SH-SY5Y (cell line): ENCODE measurements around the gene ZDHHC13.

Experiments
- GATA2 ChIP-seq: IDR thresholded peaks from 2 replicates; pipeline ENCODE4 v1.6.1; 2011; ENCODE audit warnings: mild to moderate bottlenecking, low read depth, low read length
- GATA3 ChIP-seq: IDR thresholded peaks from 2 replicates; pipeline ENCODE4 v1.6.1; 2011; ENCODE audit warnings: low read depth, mild to moderate bottlenecking, low read length, moderate library complexity

Gene ZDHHC13

DNA sequence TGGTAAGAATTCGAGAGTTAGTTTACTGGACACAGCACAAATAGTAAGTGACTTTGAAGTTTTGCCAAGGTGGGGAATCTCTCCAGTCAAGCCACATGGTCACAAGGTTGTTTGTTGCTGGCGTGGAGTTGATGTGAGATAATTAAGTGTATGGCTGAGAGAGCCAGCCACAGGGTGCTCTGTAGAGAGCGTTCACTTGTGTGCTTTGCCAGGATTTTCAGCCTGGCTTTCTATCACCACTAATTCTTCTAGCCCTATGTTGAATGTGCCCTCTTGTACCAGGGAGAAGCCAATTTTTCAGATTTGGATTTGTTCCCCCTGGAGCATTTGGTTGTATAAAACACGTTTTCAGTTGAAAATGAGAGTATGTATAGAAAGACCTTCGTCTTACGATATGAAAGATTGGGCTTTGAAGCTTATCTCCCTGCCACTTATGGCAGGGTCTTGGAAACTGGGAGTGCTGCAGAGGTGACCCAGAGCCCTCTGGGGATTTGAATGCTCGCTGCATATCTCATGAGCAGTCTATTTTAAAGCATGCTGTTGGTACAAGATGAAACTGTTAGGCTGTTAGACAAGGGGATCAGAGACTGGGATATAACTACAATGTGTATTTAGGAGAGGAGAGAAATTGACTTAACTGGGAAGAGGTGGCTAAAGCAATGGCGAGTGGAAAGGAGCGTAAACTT lies 56.2 kb downstream of the ZDHHC13 start:
- TF ChIP-seq GATA2 (no peak), GATA3 (no peak)

GRCh38 chr11:19173964-19174638 lies 57.1 kb downstream of the ZDHHC13 start:
- TF ChIP-seq GATA3 (no peak), GATA2 (no peak)

GRCh38 chr11:19176629-19177186 lies 59.7 kb downstream of the ZDHHC13 start:
- TF ChIP-seq GATA2 (no peak), GATA3 (no peak)

DNA sequence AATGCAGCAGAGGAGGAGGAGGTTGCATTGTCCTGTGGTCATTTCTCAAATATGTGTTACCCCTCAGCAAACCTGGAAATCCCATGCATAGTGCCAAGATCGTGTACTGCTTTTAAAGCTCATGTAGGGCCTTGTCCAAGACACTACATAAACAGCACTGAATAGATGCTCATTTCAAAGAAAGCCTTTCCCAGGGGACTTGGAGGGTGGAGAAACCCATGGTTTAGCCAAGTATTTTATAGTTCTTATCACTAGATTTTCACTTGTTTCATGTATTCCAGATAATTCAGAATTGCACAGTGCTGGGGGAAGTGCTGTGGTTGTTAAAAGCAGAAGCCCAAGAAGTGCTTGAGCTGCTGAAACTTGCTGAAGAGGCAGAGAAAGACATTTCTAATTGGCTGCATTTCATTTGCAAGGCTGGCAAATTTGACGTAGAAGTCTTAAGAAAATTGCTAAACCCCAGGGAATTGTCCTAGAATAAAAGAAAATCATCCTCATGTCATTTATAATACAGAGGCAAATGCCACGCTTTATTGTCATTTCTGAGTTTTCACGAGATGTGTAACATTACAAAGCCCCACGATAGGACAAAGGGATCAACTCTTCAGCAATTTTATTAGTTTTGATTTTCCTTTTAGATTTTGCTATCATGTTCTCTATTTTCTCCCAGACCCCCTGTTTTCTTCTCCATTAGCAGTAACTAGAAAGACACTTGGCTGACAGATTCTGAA lies 64.7 kb downstream of the ZDHHC13 start:
- no peak for TF ChIP-seq GATA2
- TF ChIP-seq GATA3: no peak

GRCh38 chr11:19183646-19184045 lies 66.7 kb downstream of the ZDHHC13 start:
- no peak for TF ChIP-seq GATA3
- TF ChIP-seq GATA2: peak; percentile 45; the same call in 1 of the 2 replicates

DNA sequence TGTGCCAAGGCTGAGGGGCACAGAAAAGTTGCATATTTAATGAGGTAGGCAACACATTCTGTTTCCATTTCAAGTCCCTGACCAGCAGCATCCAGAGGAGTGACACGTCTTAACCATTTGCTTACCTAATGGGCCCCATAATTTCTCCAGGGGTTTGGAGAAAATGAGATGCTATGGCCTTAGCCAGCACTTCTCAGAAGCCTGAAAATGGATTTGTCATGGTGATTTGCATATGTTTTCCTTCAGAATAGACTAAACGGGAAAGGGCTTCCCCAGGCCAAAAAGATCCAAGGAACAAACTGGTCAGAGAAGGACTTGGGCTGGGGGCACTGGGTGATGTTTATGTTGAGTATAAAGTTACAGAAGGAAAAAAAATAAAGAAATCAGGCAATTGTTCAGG lies 68.1 kb downstream of the ZDHHC13 start:
- no peak for TF ChIP-seq GATA2
- no peak for TF ChIP-seq GATA3

DNA sequence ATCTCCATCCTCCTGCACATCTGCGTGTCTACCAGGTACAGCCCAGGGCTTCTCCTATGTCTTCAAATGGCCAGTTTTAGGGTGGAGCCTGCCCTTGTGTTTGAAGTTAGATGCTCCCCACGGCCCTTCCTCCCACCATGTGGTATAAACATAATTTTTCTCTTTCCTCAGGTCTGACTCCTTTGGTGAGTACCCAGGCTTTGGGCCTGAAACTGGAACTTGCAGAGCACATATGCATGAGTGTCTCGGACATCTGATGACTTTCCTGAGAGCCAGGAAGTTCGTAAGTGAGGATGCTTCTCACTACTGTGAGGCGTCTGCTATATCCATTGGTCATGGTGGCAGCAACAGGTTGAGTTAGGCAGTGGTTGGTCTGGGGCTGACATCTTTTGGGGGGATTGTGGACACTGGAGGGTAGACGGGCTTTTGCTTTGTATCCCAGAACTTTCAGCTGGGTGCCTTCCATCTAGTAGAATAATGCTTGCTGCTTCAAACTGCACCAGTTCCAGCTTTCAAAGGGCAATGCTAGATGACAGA lies 68.6 kb downstream of the ZDHHC13 start:
- TF ChIP-seq GATA2 (no peak), GATA3 (no peak)

DNA sequence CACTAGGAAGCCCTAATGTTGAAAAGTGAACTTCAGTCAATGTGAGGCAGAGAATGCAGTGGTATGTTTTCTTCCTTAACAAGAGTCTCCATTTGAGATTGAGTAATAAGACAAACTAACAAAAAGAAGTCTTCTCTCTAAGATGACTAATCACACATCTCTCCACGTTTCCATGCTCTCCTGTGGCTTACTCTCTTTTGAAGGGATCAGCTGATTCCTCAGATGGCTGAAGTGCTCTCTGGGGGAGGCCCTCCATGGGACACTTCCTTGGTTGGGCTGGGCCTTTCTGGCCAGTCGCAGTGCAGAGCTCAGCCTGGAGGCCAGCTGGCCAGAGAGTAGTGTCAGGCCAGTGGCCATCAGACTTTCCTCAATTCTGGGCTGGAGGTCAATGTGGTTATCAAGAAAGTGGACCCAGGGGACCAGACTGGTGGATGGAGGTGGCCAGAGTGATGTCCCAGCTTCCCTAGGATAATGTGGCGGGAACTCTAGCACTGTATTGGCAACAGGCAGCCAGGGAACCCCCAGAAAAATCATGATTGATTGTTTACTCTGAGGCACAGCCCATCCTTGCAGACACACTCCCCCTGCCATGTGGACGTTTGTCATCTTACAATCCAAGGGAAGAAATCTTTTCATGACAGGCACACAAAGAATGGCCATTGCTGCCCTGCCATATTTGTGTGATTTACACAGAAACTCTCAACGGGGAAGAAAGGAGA lies 70.3 kb downstream of the ZDHHC13 start:
- TF ChIP-seq GATA2 (no peak), GATA3 (no peak)

- TF ChIP-seq GATA3 (no peak), GATA2 (no peak)
These were observed 70.9 kb downstream of the ZDHHC13 start for GRCh38 chr11:19187833-19188258.

GRCh38 chr11:19191530-19192169 lies 74.7 kb downstream of the ZDHHC13 start:
- TF ChIP-seq GATA3 (no peak), GATA2 (no peak)

DNA sequence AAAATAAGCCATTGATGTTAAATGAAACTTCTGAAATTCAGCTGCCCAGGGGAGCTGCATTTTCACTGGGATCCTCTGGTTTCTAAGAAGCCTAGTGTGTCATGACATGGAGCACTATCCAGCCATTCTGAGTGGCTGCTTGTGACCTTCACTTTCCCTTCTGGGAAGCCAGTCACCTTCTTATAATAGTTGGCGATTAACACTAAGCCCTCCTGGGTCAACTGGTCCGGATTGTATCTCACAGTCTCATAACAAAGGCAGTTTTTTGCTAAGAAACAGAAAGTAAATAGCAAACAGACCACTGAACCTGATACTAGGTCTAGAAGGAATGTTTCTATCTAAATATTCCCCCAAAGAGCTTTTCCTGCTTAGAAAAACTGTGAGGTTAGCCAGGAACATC lies 76.9 kb downstream of the ZDHHC13 start:
- TF ChIP-seq GATA2 (no peak), GATA3 (no peak)

- TF ChIP-seq GATA3 (no peak), GATA2 (no peak)
These were observed 77.8 kb downstream of the ZDHHC13 start for GRCh38 chr11:19194620-19195308.
